Small intestine (tissue), 7 donors: ENCODE measurements around the gene JDP2. TPM values are rescaled to one million over a fixed set of nuclear protein-coding genes. Genes with fewer than 3 reads are reported as not detected.

Source experiments
- DNase-seq, 2 donors: peaks; one replicate each; pipeline versions ENCODE4 v3.0.0 to v3.0.0-alpha.2; 2013
- FAIRE-seq: peaks from 2 replicates; lab custom pipeline; 2012; peaks lifted over from hg19 to GRCh38; lab: Jason Lieb, UNC
- H3K27ac ChIP-seq, 3 donors: one replicate each; pipeline ENCODE4 v1.5.1; 2013; ENCODE audit warnings: low read length in 2 of 3, mild to moderate bottlenecking in 2 of 3, control low read depth in 1 of 3, inconsistent platforms in 1 of 3, low read depth in 1 of 3, moderate library complexity in 1 of 3
- H3K27me3 ChIP-seq, 3 donors: one replicate each; pipeline ENCODE4 v1.6.1; 2013; ENCODE audit warnings: low read length in 3 of 3, inconsistent platforms in 1 of 3; ENCODE audit not compliant: control insufficient read depth in 3 of 3, insufficient read depth in 3 of 3
- H3K36me3 ChIP-seq, 3 donors: one replicate each; pipeline ENCODE4 v1.6.1; 2013; ENCODE audit warnings: low read length in 3 of 3, inconsistent platforms in 1 of 3, low read depth in 1 of 3, mild to moderate bottlenecking in 1 of 3, moderate library complexity in 1 of 3; ENCODE audit not compliant: control insufficient read depth in 3 of 3, insufficient read depth in 2 of 3
- H3K4me1 ChIP-seq, 3 donors: one replicate each; pipeline ENCODE4 v1.6.1; 2013; ENCODE audit warnings: low read length in 2 of 3, inconsistent platforms in 1 of 3, low read depth in 1 of 3, mild to moderate bottlenecking in 1 of 3, moderate library complexity in 1 of 3; ENCODE audit not compliant: control insufficient read depth in 3 of 3, insufficient read depth in 2 of 3
- H3K4me3 ChIP-seq, 3 donors: one replicate each; pipeline ENCODE4 v1.5.1; 2013; ENCODE audit warnings: low read length in 3 of 3, control low read depth in 1 of 3, inconsistent platforms in 1 of 3, low read depth in 1 of 3, mild to moderate bottlenecking in 1 of 3, moderate library complexity in 1 of 3
- H3K9me3 ChIP-seq, 2 donors: one replicate each; pipeline ENCODE4 v1.6.1; 2013; ENCODE audit warnings: low read depth in 1 of 2, low read length in 1 of 2; ENCODE audit not compliant: control insufficient read depth in 2 of 2, insufficient read depth in 1 of 2
- WGBS, 3 donors: extraction: QIAGEN DNeasy Blood & Tissue Kit; methylation state at CpG; one replicate each; pipeline ENCODE4 v1.1.7; 2013; 5-methylcytosine and 5-hydroxymethylcytosine counted together
- polyA plus RNA-seq, 4 donors: library from polyadenylated mRNA; stranded (reverse) in 3 of 4; unstranded in 1 of 4; fragments of 200-250 nt in 3 of 4; fragments of 120-200 nt in 1 of 4; gene quantifications; one replicate each; pipeline versions ENCODE4 v1.2.1 to v1.2.3, GENCODE V29; 2013
- donor health status: healthy with polysubstance abuse.
- donor health status: control.
- donor health status: control.
- donor health status: Bipolar disorder and iron deficiency.
- donor health status: healthy.

Gene JDP2
- polyA plus RNA-seq, 4 donors, result 26.1 to 45.6 (median 42.2) TPM

GRCh38 chr14:75434138-75434889, 6.5 kb downstream of the JDP2 start:
- no peak for DNase-seq
- peaks cover 3 to 34% (median 6%) of the 10 kb centered on the region in 3 donors for H3K4me1 ChIP-seq
- WGBS, 3 donors, result 74 to 91% (median 89%) methylated on average over 6 of the region's 6 CpGs
- peaks cover 0 to 54% (median 5%) of the 10 kb centered on the region in 3 donors for H3K36me3 ChIP-seq
- FAIRE-seq, result no peak
- no peaks in the 10 kb centered on the region for H3K27me3 ChIP-seq
- H3K27ac ChIP-seq, result peak overlapping the region in 1 of 3 donors; percentile 0
- peaks cover 0 to 3% of the 10 kb centered on the region in 2 donors for H3K9me3 ChIP-seq
- no peak overlapping the region for H3K4me3 ChIP-seq

- DNase-seq, result no peak
- H3K27ac ChIP-seq, result no peak overlapping the region
- H3K9me3 ChIP-seq, result peaks cover 0 to 3% of the 10 kb centered on the region in 2 donors
- peaks cover 0 to 59% (median 9%) of the 10 kb centered on the region in 3 donors for H3K36me3 ChIP-seq
- FAIRE-seq, result no peak
- WGBS, 3 donors, result 86 to 97% (median 90%) methylated on average over 9 of the region's 9 CpGs
- H3K4me1 ChIP-seq, result peaks cover 3 to 31% (median 4%) of the 10 kb centered on the region in 3 donors
- H3K4me3 ChIP-seq, result no peak overlapping the region
- H3K27me3 ChIP-seq, result no peaks in the 10 kb centered on the region
Measured at GRCh38 chr14:75434890-75435248, 7.0 kb downstream of the JDP2 start.

GRCh38 chr14:75435473-75435872, 7.7 kb downstream of the JDP2 start:
- Histone ChIP-seq H3K27ac (no peak overlapping the region), H3K9me3 (peaks cover 0 to 3% of the 10 kb centered on the region in 2 donors), H3K4me1 (peaks cover 3 to 26% (median 4%) of the 10 kb centered on the region in 3 donors), H3K36me3 (peaks cover 0 to 63% (median 13%) of the 10 kb centered on the region in 3 donors), H3K27me3 (no peaks in the 10 kb centered on the region), H3K4me3 (no peak overlapping the region)
- FAIRE-seq (no peak), DNase-seq (no peak)
- WGBS, 3 donors, result 76 to 88% (median 77%) methylated on average over 6 of the region's 6 CpGs

GRCh38 chr14:75437201-75438143, 9.7 kb downstream of the JDP2 start:
- FAIRE-seq, result no peak
- peaks cover 0 to 68% (median 16%) of the 10 kb centered on the region in 3 donors for H3K36me3 ChIP-seq

GRCh38 chr14:75438486-75439080, 10.8 kb downstream of the JDP2 start:
- DNase-seq, result no peak
- Histone ChIP-seq H3K27me3 (no peaks in the 10 kb centered on the region), H3K36me3 (peaks cover 0 to 71% (median 20%) of the 10 kb centered on the region in 3 donors), H3K27ac (no peak overlapping the region), H3K4me1 (peaks cover 3 to 12% (median 4%) of the 10 kb centered on the region in 3 donors), H3K4me3 (no peak overlapping the region), H3K9me3 (no peaks in the 10 kb centered on the region)
- WGBS, 3 donors, result 82 to 91% (median 90%) methylated on average over 16 of the region's 16 CpGs
- FAIRE-seq, result no peak

More at GRCh38 chr14:75437201-75438143, 9.7 kb downstream of the JDP2 start:
- Histone ChIP-seq H3K4me3 (no peak overlapping the region), H3K27ac (no peak overlapping the region), H3K27me3 (no peaks in the 10 kb centered on the region), H3K4me1 (peaks cover 3 to 13% (median 4%) of the 10 kb centered on the region in 3 donors), H3K9me3 (no peaks in the 10 kb centered on the region)
- peak in 1 of 2 donors; percentile 62 for DNase-seq
- 80 to 84% (median 80%) methylated on average over 14 of the region's 14 CpGs for WGBS, 3 donors

- Histone ChIP-seq H3K4me1 (peaks cover 3 to 11% (median 4%) of the 10 kb centered on the region in 3 donors), H3K4me3 (no peak overlapping the region), H3K9me3 (no peaks in the 10 kb centered on the region), H3K36me3 (peaks cover 0 to 62% (median 20%) of the 10 kb centered on the region in 3 donors), H3K27me3 (no peaks in the 10 kb centered on the region), H3K27ac (peak overlapping the region in 1 of 3 donors; percentile 56)
- WGBS, 3 donors, result 88 to 92% (median 90%) methylated on average over 13 of the region's 13 CpGs
- DNase-seq, result no peak
- FAIRE-seq, result no peak
Measured at GRCh38 chr14:75439989-75440388, 12.2 kb downstream of the JDP2 start.

- FAIRE-seq (no peak), DNase-seq (no peak)
- Histone ChIP-seq H3K27ac (peak overlapping the region in 1 of 3 donors; percentile 57), H3K4me1 (peaks cover 4 to 5% (median 5%) of the 10 kb centered on the region in 3 donors), H3K4me3 (no peak overlapping the region), H3K9me3 (no peaks in the 10 kb centered on the region), H3K27me3 (no peaks in the 10 kb centered on the region), H3K36me3 (peaks cover 0 to 57% (median 20%) of the 10 kb centered on the region in 3 donors)
- WGBS, 3 donors, result 62 to 78% (median 65%) methylated on average over 14 of the region's 14 CpGs
Measured at GRCh38 chr14:75440733-75441477, 13.1 kb downstream of the JDP2 start.
